C4-2B (cell line): ENCODE results near the gene CDC45.

Source experiments
- CTCF ChIP-seq: fragments of 450-650 bp; conservative IDR thresholded peaks from 2 replicates; pipeline ENCODE4 v1.5.1; 2017; ENCODE audit warnings: mild to moderate bottlenecking
- ZFX ChIP-seq: fragments of 450-650 bp; IDR thresholded peaks from 2 replicates; pipeline ENCODE4 v1.6.1; 2017

- no peak for TF ChIP-seq CTCF
- TF ChIP-seq ZFX = no peak
These were observed 46.5 kb downstream of the CDC45 start for GRCh38 chr22:19526076-19526701.
